HG03045 (cell line): ENCODE data around the gene CEND1.
"Not testable (repeated sequence)": the region's sequence is repeated elsewhere in the genome, so short reads cannot be mapped to it uniquely, and the experiment has no call there.

ENCODE experiments used
- ATAC-seq: cut with Tn5 transposase; IDR thresholded peaks from one replicate; pipeline ENCODE4 v1.9.1; 2021; ENCODE audit warnings: mild to moderate bottlenecking, moderate library complexity; ENCODE audit not compliant: unreplicated experiment

The CEND1 gene

DNA sequence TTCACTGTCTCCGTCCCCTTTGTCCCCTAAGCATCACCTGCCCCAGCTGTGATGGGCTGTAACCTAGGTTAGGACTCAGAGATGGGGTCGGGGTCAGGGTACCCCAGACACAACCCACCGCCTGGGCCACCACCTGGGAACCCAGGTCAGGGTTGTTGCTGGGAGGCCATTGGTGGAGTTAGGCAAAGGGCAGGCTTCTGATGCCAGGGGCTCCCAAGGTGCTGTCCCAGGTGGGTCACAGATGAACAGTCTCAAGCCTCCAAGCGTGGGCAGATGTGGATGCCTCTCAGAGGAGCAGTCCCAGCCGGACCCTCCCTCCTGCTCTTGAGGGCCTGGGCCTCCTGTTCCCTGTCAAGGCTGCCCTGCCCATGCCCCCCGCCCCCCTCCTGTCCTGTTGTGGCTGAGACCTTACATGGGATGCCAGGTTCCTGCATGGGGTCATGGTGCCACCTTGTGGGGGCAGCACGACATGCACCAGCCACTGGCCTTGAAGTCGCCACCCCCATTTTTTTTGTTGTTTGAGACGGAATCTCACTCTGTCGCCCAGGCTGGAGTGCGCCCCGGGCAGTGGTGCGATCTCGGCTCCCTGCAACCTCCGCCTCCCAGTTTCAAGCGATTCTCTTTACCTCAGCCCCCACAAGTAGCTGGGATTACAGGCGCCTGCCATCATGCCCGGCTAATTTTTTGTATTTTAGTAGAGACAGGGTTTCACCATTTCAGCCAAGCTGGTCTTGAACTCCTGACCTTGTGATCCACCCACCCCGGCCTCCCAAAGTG lies 24.7 kb downstream of the CEND1 start:
- ATAC-seq: no peak

DNA sequence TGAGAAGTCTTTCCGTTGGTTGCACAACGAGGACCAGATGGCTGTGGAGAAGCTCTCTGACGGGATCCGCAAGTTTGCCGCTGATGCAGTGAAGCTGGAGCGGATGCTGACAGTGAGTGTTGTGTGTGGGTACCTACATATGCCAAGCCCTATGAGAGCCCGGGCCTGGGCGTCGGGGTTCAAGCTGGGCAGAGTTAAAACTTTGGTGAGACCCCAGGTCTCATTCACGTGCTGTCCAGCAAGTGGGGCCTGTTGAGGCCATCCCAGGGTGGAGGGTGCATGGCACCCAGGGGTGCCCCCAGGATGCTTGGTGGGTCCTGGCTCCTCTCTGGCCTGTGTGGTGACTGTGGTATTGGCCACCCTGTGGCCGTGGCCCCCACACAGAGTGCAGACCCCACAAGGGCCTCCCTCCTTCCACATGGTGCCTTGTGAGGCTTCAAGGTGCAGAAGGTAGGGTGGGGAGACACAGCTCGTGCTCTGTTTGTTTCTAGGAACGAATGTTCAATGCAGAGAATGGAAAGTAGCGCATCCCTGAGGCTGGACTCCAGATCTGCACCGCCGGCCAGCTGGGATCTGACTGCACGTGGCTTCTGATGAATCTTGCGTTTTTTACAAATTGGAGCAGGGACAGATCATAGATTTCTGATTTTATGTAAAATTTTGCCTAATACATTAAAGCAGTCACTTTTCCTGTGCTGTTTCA lies 25.4 kb downstream of the CEND1 start:
- ATAC-seq: no peak

DNA sequence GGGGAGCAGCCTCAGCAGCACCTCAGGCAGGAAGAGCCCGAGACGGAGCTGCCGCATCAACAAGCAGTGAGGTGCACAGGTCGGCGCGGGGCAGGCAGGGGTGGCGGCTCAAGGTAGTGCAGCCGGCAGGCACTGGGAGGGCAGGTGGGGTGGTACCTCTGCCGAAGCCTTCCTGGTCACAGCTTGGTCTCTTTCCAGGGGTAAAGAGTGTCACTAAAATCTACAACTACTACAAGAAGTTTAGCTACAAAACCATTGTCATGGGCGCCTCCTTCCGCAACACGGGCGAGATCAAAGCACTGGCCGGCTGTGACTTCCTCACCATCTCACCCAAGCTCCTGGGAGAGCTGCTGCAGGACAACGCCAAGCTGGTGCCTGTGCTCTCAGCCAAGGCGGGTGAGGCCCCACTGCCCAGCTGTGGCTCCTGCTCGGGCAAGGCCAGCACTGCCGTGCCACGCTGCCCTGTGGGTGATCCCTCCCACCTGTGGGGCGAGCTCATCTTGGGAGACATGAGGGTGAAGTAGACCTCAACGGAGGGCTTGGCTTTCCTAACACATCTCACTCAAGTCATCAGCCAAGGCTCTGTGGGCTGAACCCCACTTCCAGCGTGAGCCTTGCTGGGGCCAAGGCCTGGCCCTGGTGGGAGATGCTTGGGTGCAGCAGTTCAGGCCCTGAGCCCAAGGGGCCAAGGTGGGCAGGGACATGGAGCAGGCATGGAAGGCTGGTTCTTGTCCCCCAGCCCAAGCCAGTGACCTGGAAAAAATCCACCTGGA lies 26.2 kb downstream of the CEND1 start:
- no peak for ATAC-seq

DNA sequence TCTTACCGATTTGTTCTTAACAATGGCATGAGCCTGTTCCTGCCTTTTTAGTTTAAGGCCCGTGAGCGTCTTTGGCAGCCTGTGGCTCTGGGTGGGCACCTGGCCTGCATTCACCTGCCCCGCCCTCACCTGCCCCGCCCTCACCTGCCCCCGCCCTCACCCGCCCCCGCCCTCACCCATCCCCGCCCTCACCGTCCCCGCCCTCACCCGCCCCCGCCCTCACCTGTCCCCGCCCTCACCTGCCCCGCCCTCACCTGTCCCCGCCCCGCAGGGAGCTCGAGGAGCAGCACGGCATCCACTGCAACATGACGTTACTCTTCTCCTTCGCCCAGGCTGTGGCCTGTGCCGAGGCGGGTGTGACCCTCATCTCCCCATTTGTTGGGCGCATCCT lies 26.8 kb downstream of the CEND1 start:
- no peak for ATAC-seq

DNA sequence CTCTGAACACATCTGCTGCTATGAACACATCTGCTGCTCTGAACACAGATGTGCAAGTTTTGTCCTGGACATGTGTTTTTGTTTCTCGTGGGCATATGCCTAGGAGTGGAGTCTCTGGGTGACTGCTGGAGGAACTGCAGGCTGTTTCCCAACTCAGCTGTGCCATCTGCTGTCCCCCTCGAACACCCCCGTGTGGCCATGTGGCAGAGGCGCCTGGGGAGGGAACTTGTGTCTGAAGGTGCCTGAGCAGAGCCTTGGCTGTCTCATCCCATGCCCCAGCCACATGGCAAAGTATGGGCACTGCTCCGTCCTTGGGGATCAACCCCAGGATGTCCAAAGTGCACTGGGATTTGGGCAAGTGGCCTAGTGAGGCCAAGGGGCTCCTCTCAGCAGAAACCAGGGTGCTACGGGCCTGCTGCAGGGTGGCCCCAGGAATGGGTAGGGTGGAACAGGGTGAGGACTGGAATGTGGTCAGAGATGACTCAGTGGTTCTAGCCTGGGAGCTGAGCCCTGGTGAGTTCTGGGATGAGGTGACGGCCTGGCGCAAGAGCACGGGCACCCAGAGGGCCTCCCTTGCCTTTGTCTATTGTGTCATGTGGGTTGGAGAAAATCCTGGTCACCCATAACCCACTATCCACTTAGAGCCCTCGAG lies 27.3 kb downstream of the CEND1 start:
- ATAC-seq: no peak

DNA sequence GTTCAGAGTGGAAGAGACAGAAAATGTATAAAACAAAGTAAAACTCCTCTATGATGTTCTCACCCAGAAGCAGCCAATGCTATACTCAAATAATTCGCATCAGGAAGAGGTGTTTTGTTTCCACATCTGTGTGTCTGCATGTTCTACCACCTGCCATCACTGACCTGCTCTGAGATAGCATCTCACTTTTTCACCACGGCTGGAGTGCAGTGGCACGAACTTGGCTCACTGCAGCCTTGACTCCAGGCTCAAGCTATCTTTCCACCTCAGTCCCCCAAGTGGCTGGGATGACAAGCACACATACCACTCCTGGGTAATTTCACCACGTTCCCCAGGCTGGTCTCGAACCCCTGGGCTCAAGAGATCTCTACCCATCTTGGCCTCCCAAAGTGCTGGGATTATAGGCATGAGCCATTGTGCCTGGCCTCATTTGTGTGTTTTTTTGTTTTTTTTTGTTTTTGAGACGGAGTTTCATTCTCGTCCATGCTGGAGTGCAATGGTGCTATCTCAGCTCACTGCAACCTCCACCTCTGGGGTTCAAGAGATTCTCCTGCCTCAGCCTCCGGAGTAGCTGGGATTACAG lies 28.3 kb downstream of the CEND1 start:
- no peak for ATAC-seq

DNA sequence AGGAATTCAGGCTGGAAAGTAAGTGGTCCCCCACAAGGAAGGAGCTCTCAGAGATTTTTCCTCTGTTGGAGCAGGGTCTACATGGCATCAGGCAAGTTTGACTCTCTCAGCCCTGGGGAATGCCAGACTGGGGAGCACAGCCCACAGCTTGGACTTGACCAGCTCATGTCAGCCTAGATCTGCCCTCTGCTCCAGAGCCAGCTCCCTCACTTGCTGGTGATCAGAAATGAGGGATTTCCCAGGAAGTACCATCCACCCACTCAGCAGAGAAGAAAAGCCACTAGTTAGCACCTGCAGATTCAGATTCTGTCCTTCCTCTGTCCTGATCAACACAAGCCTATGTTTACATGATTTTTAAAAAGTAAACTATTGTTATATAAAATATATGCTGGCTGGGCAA lies 29.7 kb downstream of the CEND1 start:
- no peak for ATAC-seq

DNA sequence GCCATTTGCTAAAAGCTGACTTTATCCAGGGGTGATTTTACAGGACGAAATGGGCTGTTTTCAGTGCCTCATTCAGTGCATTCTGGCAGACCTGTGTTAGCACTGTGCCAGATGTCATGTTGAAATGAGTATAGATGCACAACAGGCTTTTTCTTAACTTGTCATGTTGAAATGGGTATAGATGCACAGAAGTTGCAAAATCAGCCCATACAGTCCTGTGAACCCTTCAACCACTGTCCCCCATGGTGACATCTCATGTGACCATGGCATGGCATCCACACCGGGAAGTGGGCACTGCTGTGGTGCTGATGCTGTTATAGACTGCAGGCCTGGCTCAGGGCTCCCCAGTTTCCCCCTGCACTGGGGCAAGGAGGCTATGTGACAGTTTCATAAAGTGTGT lies 40.2 kb downstream of the CEND1 start:
- ATAC-seq: no peak

DNA sequence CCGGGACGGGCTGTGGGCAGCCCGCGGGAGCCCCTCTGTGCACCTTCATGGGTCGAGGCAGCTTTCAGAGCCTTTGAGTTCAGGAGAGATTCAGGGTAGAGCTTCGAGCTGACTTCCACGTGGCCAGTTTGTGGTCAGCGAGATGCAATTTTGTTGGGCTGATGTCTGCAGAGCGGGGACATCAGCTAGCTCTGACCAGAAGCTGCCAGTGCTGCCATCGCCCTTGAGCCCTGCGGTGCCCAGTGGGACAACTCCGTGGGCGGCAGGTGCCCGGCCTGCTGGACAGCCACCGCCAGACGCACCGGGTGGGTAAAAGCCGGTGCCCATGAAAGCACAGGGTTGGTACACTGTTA lies 41.9 kb downstream of the CEND1 start:
- peak; percentile 10 for ATAC-seq

DNA sequence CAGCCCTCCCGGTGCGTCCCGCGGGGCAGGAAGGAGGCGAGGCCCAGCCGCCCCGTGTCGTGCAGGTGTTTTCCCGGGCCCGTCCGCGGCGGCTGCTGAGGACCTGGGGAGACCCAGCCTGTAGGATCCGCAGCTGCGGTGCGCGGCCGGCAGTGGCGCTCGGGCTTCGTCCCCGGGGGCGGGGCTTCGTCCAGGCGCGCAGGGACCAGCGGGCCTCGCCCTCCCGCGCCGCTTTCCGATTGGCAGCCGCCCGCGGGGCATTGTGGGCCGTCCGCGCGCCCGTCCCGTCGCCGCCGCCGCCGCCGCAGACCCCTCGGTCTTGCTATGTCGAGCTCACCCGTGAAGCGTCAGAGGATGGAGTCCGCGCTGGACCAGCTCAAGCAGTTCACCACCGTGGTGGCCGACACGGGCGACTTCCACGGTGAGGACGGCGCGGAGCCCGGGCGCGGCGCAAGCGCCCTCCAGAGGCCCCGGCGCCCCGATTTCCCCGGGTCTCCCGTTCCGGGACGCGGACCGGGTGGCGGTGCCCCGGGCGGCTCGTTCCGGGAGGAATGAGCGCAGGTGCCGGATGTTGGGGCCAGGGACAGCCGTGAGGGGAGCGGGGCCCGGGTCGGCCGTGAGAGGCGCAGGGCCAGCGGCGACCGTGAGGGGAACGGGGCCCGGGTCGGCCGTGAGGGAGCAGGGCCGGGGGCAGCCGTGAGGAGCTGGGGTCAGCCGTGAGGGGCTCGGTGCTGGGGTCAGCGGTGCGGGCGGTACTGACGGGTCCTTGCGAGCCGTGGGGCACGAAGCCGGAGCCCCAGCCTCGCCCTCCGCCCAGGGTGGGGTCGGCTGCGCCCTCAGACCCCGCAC lies 42.5 kb downstream of the CEND1 start, which contains the start of gene TALDO1:
Gene TALDO1 (plus strand): TSS at position 307 of the 849 bp plus-strand sequence. CDS start 18 bp downstream, at position 325.
- peak; percentile 89 for ATAC-seq

DNA sequence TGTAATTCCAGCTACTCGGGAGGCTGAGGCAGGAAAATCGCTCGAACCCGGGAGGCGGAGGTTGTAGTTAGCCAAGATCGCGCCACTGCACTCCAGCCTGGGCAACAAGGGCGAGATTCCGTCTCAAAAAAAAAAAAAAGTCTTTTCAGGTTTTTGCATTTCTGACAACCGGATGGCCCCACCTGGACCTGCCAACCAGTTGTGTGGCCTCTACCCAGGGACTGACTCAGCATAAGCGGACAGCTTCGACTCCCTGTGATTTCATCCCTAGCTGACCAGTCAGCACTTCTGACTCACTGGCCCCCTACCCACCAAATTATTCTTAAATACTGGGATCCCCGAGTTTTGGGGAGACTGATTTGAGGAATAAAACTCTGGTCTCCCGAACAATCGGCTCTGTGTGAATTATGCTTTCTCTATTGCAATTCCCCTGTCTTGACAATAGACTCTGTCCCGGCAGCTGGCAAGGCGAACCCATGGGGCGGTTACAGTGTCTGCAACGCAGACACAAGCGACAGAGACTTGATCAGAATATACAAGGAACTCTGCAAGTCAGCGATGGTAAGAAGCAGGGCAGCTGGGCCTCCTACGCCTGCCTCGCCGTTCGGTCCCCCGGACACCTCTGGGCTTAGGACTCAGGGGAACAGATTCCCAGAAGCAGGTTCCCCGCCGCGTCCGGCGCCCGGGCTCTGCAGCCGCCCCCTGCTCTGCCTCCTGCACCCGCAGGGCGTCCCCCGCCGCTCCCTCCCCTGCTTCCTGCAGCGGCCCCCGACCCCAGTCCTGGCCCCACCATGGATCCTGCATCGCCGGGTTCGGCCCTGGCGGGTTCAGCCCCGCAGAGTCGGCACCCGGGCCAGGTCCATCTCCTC lies 43.4 kb downstream of the CEND1 start:
- peak; percentile 22 for ATAC-seq

DNA sequence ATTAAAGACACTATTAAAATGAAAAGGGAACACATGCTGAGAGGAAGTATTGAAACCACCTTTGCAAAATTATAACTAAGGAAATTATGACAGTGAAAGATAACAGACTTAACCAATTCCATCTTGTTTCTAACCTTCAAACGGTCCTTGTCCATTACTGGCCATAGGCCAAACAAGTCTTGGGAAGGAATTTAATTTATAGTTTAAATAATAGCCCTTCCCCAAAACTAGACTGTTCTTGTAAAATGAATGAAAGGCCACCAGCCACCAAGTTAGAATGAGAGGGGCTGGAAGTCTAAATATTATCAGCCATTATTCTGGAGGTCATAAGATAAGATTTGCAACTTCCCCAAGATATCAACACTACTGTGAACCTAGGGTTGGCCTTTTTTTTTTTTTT lies 44.5 kb downstream of the CEND1 start:
- ATAC-seq: no peak

DNA sequence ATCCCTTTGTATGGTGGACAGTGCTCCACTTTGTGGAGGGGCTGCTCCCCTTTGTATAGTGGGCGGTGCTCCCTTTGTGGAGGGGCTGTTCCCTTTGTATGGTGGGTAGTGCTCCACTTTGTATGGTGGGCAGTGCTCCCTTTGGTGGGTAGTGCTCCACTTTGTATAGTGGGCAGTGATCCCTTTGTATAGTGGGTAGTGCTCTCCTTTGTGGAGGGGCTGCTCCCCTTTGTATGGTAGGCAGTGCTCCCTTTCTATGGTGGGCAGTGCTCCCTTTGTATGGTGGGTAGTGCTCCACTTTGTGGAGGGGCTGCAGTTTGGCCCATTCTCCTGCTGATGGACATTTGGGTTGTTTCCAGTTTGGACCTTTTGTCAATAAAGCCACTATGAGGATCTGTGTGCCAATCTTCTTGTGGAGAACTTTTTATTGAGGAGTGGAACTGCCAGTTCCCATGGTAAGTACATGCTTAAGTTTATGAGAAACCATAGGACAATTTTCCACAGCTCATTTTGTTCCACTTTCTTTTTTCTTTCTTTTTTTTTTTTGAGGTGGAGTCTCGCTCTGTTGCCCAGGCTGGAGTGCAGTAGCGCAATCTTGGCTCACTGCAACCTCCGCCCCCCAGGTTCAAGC lies 47.2 kb downstream of the CEND1 start:
- no peak for ATAC-seq

DNA sequence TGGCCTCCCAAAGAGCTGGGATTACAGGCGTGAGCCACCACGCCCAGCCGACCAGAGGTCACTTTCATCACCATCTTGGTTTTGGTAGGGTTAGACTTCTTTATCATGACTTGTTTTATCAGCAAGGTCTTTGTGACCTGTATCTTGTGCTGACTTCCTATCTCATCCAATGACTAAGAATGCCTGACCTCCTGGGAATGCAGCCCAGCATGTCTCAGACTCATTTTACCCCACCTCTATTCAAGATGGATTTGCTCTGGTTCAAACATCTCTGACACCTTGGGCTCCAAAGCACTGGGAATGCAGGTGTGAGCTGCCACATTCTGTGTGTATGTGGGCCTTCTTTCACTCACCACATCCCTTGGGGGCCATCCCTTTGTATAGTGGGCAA lies 47.7 kb downstream of the CEND1 start:
- ATAC-seq: no peak

DNA sequence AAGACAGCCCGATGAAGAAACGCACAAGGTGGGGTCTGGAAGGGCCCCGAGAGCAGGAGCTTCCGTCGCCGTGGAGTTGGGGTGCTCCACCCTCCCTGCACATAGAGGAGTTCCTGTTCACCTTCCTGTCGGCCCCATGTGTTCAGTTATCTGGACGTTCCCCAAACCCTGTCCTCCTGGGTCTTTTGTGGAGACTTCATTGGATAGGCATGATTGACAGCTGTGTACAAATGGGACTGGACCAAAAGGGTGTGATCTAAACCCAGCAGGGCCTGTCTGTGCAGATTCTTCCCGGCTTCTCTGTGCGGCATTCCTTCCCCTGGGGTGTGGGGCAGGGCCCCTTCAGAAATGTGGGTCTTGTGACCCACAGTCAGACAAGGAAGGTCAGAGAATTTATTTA lies 52.0 kb downstream of the CEND1 start:
- ATAC-seq: not testable (repeated sequence)

DNA sequence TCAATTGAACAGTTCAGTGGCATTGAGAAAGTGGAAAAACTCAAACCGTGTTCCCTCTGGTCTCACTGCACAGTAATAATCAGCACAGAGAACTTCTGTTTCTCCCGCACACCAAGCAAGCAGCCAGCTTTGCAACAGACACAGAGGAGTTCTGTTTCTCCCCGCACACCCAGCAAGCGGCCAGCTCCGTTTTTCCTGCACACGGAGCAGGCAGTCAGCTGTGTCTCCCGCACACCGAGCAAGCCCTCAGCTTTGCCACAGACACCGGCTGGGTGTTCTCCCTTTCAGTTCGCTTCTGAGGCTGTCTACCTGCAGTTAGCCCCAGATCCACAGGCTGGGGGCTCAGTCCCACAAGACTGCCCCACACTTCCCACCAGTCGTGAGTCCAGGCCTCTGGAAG lies 52.5 kb downstream of the CEND1 start:
- no peak for ATAC-seq
